Trophoblast cell (in vitro differentiated cells and primary cell): ENCODE measurements around the gene SP4.

Experiments used
- DNase-seq, 2 donors: peaks; one replicate each; pipeline ENCODE4 v3.0.0-alpha.2; 2016
- H2AFZ ChIP-seq: 2 replicates; pipeline ENCODE4 v1.6.1; 2013; ENCODE audit warnings: low read length, moderate library complexity, mild to moderate bottlenecking; ENCODE audit not compliant: insufficient read depth, poor library complexity
- H2AK5ac ChIP-seq: 2 replicates; pipeline ENCODE4 v1.6.1; 2013; ENCODE audit warnings: mild to moderate bottlenecking, low read length
- H2BK120ac ChIP-seq: 2 replicates; pipeline ENCODE4 v1.6.1; 2013; ENCODE audit warnings: low read length, mild to moderate bottlenecking, moderate library complexity; ENCODE audit not compliant: insufficient read depth, poor library complexity
- H2BK12ac ChIP-seq: 2 replicates; pipeline ENCODE4 v1.6.1; 2013; ENCODE audit warnings: mild to moderate bottlenecking, low read length, moderate library complexity
- H2BK5ac ChIP-seq: 2 replicates; pipeline ENCODE4 v1.6.1; 2013; ENCODE audit warnings: low read length, low read depth, moderate library complexity, mild to moderate bottlenecking; ENCODE audit not compliant: poor library complexity
- H3K14ac ChIP-seq: 2 replicates; pipeline ENCODE4 v1.6.1; 2013; ENCODE audit warnings: mild to moderate bottlenecking, low read length
- H3K18ac ChIP-seq: 2 replicates; pipeline ENCODE4 v1.6.1; 2013; ENCODE audit warnings: mild to moderate bottlenecking, low read length
- H3K23ac ChIP-seq: 2 replicates; pipeline ENCODE4 v1.6.1; 2013; ENCODE audit warnings: low read length
- H3K27ac ChIP-seq: 2 replicates; pipeline ENCODE4 v1.5.1; 2013; ENCODE audit warnings: low read depth, mild to moderate bottlenecking, inconsistent platforms, low read length, moderate library complexity
- H3K27me3 ChIP-seq: 2 replicates; pipeline ENCODE4 v1.6.1; 2013; ENCODE audit warnings: inconsistent platforms, mild to moderate bottlenecking, low read length, moderate library complexity; ENCODE audit not compliant: insufficient read depth
- H3K36me3 ChIP-seq, 2 experiments: 1 replicate in 1 of 2; 2 replicates in 1 of 2; pipeline ENCODE4 v1.6.1; 2013; ENCODE audit warnings: low read length in 2 of 2, mild to moderate bottlenecking in 2 of 2, moderate library complexity in 1 of 2; ENCODE audit not compliant: insufficient read depth in 2 of 2, control insufficient read depth in 1 of 2
- H3K4ac ChIP-seq: 2 replicates; pipeline ENCODE4 v1.6.1; 2013; ENCODE audit warnings: low read depth, mild to moderate bottlenecking, low read length, moderate library complexity
- H3K4me1 ChIP-seq, 2 experiments: 1 replicate in 1 of 2; 2 replicates in 1 of 2; pipeline ENCODE4 v1.6.1; 2013; ENCODE audit warnings: low read length in 2 of 2, mild to moderate bottlenecking in 2 of 2, moderate library complexity in 1 of 2; ENCODE audit not compliant: insufficient read depth in 2 of 2, control insufficient read depth in 1 of 2
- H3K4me2 ChIP-seq: 2 replicates; pipeline ENCODE4 v1.6.1; 2013; ENCODE audit warnings: inconsistent platforms, mild to moderate bottlenecking, low read length, moderate library complexity
- H3K4me3 ChIP-seq: 2 replicates; pipeline ENCODE4 v1.5.1; 2013; ENCODE audit warnings: mild to moderate bottlenecking, low read depth, low read length, inconsistent platforms
- H3K79me1 ChIP-seq: one replicate; pipeline ENCODE4 v1.6.1; 2013; ENCODE audit warnings: low read length
- H3K79me2 ChIP-seq: 2 replicates; pipeline ENCODE4 v1.6.1; 2013; ENCODE audit warnings: low read length, mild to moderate bottlenecking; ENCODE audit not compliant: control insufficient read depth, insufficient read depth, poor library complexity
- H3K9ac ChIP-seq: 2 replicates; pipeline ENCODE4 v1.6.1; 2013; ENCODE audit warnings: mild to moderate bottlenecking, low read length
- H3K9me3 ChIP-seq: 2 replicates; pipeline ENCODE4 v1.6.1; 2013; ENCODE audit warnings: low read depth, mild to moderate bottlenecking, control low read depth, inconsistent platforms, low read length; ENCODE audit not compliant: insufficient read depth
- H4K12ac ChIP-seq: 2 replicates; pipeline ENCODE4 v1.6.1; 2013; ENCODE audit warnings: low read depth, mild to moderate bottlenecking, low read length, moderate library complexity
- H4K8ac ChIP-seq: 2 replicates; pipeline ENCODE4 v1.6.1; 2013; ENCODE audit warnings: low read depth, mild to moderate bottlenecking, low read length, moderate library complexity
- H4K91ac ChIP-seq: one replicate; pipeline ENCODE4 v1.6.1; 2013; ENCODE audit warnings: low read depth, mild to moderate bottlenecking, low read length, moderate library complexity
- WGBS: extraction: QIAGEN DNeasy Blood & Tissue Kit; methylation state at CpG from one replicate; pipeline ENCODE4 v1.1.7; 2013; ENCODE audit warnings: missing lambda C conversion rate; ENCODE audit not compliant: insufficient read length, insufficient coverage; ENCODE audit errors: extremely low coverage; 5-methylcytosine and 5-hydroxymethylcytosine counted together

Gene SP4

DNA sequence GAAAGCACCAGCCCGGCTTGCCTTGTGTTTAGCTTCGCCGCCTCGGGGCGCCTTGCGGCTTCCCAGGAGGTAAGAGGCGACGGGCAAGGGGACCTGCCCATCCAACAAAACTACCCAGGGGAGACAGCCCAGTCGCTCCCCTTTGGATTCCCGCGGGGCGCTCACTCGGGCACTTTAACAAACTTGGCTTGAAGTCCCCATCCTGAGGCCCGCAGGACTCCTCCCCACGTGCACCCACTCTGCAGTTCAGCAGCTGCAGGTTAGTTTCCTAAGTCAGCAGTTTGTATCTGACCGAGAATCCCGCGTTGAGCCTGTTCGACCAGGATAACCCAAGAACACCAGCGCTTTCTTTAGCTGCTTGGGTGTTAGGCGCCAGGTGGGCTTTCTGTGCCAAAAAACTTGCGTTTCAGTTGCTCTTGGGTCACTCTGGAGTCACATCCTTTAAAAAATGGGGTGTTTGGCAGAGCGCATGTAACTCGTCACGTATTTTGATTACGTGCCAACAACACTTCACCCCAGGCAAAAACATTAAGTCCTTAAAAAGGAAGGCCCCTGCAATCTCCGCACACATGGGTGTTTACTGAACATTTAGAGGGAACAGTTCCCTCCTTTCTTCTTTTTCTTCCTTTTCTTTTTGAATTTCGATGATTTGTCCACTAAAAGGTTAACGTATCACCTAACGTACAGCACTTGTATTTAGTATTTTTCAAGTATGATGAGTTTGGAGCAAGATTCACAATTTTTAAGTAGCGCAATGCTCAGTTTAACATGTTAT is 115.8 kb downstream of the SP4 start:
- no peak overlapping the region for H3K9ac ChIP-seq
- no peak overlapping the region for H4K8ac ChIP-seq
- no peak overlapping the region for H2BK120ac ChIP-seq
- H2BK12ac ChIP-seq: no peak overlapping the region
- WGBS: no CpG with 5 or more reads among the region's 31 CpGs
- H2BK5ac ChIP-seq: no peak overlapping the region
- H3K4me2 ChIP-seq: peak overlapping the region; percentile 98
- no peak overlapping the region for H3K14ac ChIP-seq
- no peaks in the 10 kb centered on the region for H3K9me3 ChIP-seq
- no peak overlapping the region for H2AK5ac ChIP-seq
- H3K18ac ChIP-seq: no peak overlapping the region
- H4K12ac ChIP-seq: no peak overlapping the region
- peaks cover 1% of the 10 kb centered on the region for H3K79me1 ChIP-seq
- H3K36me3 ChIP-seq: no peaks in the 10 kb centered on the region
- peak overlapping the region; percentile 58 for H2AFZ ChIP-seq
- H3K79me2 ChIP-seq: no peaks in the 10 kb centered on the region
- H3K4me1 ChIP-seq: peaks cover 3 to 5% of the 10 kb centered on the region in 2 experiments
- no peaks in the 10 kb centered on the region for H3K27me3 ChIP-seq
- no peak overlapping the region for H4K91ac ChIP-seq
- no peak overlapping the region for H3K27ac ChIP-seq
- DNase-seq: peak; percentile 19 to 35
- peak overlapping the region; percentile 72 for H3K4me3 ChIP-seq
- H3K23ac ChIP-seq: no peak overlapping the region
- no peak overlapping the region for H3K4ac ChIP-seq

DNA sequence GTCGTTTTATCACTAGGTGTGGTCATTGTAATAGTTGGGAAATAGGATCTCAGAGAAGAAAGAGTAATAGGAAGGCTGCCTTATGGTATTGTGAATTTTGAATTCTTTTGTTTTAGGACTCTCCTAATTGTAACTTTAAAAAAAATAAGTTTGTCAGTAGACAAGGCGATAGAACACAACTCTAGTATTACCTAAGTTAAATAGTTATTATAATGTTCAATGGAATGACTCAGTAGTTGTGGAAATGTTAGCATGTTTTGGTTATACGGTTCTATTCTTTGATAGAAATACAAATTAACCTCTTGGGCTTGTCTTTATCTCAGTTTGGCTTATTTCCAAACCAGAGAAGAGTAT is 116.4 kb downstream of the SP4 start:
- no peaks in the 10 kb centered on the region for H3K36me3 ChIP-seq
- no peak overlapping the region for H2BK5ac ChIP-seq
- no peak overlapping the region for H3K14ac ChIP-seq
- no peak overlapping the region for H4K91ac ChIP-seq
- no peaks in the 10 kb centered on the region for H3K79me2 ChIP-seq
- no peak overlapping the region for H3K4ac ChIP-seq
- no CpG with 5 or more reads among the region's 3 CpGs for WGBS
- H3K23ac ChIP-seq: no peak overlapping the region
- no peaks in the 10 kb centered on the region for H3K9me3 ChIP-seq
- no peak overlapping the region for H2BK120ac ChIP-seq
- H3K79me1 ChIP-seq: peaks cover 1% of the 10 kb centered on the region
- no peak overlapping the region for H3K18ac ChIP-seq
- H3K4me2 ChIP-seq: no peak overlapping the region
- H3K4me1 ChIP-seq: peaks cover 3 to 5% of the 10 kb centered on the region in 2 experiments
- no peak overlapping the region for H2AFZ ChIP-seq
- H3K27me3 ChIP-seq: no peaks in the 10 kb centered on the region
- DNase-seq: no peak
- no peak overlapping the region for H2BK12ac ChIP-seq
- H3K27ac ChIP-seq: no peak overlapping the region
- no peak overlapping the region for H3K9ac ChIP-seq
- H2AK5ac ChIP-seq: no peak overlapping the region
- no peak overlapping the region for H3K4me3 ChIP-seq
- no peak overlapping the region for H4K8ac ChIP-seq
- H4K12ac ChIP-seq: no peak overlapping the region

DNA sequence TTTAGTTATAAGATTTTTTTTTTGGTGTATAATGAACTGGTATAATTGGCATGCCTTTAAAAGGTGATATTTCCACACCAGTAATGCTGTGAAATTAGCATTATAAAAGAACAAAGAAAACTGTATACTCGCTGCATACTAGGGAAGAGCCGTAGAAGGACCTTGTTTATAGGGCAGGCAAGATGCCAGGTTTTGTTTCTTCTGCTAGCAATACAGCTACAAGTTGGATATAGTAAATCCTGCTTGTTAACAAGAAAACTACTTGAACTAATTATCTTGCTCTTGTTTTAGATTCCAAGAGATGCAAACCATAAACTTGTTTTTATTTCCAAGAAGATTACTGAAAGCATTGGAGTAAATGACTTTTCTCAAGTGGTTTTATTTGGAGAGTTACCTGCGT is 116.8 kb downstream of the SP4 start:
- Histone ChIP-seq H4K12ac (no peak overlapping the region), H3K18ac (no peak overlapping the region), H2BK12ac (no peak overlapping the region), H3K9me3 (no peaks in the 10 kb centered on the region), H3K4ac (no peak overlapping the region), H4K8ac (no peak overlapping the region), H3K23ac (no peak overlapping the region), H3K14ac (no peak overlapping the region), H3K27ac (no peak overlapping the region), H3K4me1 (peaks cover 3 to 5% of the 10 kb centered on the region in 2 experiments), H2AFZ (no peak overlapping the region), H2BK5ac (no peak overlapping the region), H3K9ac (no peak overlapping the region), H3K27me3 (no peaks in the 10 kb centered on the region), H3K36me3 (no peaks in the 10 kb centered on the region), H3K4me2 (no peak overlapping the region), H3K4me3 (no peak overlapping the region), H2AK5ac (no peak overlapping the region), H2BK120ac (no peak overlapping the region), H4K91ac (no peak overlapping the region), H3K79me1 (peaks cover 1% of the 10 kb centered on the region), H3K79me2 (no peaks in the 10 kb centered on the region)
- no CpG with 5 or more reads among the region's 3 CpGs for WGBS
- DNase-seq: no peak

DNA sequence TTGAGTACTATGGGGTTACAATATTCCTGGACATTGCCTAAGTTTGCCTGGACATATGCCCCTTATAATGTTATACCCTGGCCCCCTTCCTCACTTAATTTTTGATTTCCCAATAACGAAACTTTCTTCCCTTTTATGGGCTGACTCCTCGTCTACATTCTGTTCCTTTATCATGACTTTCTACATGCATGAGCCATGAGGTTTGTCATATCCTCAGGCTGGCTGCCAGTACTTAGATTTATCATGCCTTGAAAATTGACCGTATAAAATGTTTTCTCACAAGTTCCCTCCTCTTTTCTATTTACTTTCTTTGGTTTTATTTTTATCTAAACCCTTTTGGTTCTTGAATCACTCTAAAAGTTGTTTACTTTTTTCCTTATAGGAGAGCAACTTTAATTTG is 119.6 kb downstream of the SP4 start:
- Histone ChIP-seq H3K27me3 (no peaks in the 10 kb centered on the region), H2AFZ (no peak overlapping the region), H3K79me1 (peaks cover 1% of the 10 kb centered on the region), H3K18ac (no peak overlapping the region), H2AK5ac (no peak overlapping the region), H3K4me1 (peaks cover 3 to 9% of the 10 kb centered on the region in 2 experiments), H3K4me2 (no peak overlapping the region), H3K14ac (no peak overlapping the region), H3K23ac (no peak overlapping the region), H3K9me3 (no peaks in the 10 kb centered on the region), H4K91ac (no peak overlapping the region), H3K9ac (no peak overlapping the region), H2BK5ac (no peak overlapping the region), H3K36me3 (no peaks in the 10 kb centered on the region), H4K12ac (no peak overlapping the region), H3K4ac (no peak overlapping the region), H2BK120ac (no peak overlapping the region), H3K27ac (no peak overlapping the region), H3K4me3 (no peak overlapping the region), H2BK12ac (no peak overlapping the region), H3K79me2 (no peaks in the 10 kb centered on the region), H4K8ac (no peak overlapping the region)
- DNase-seq: no peak
- no CpG with 5 or more reads among the region's 3 CpGs for WGBS
